ENCODE results near the gene KRTAP5-7.

Gene KRTAP5-7

DNA sequence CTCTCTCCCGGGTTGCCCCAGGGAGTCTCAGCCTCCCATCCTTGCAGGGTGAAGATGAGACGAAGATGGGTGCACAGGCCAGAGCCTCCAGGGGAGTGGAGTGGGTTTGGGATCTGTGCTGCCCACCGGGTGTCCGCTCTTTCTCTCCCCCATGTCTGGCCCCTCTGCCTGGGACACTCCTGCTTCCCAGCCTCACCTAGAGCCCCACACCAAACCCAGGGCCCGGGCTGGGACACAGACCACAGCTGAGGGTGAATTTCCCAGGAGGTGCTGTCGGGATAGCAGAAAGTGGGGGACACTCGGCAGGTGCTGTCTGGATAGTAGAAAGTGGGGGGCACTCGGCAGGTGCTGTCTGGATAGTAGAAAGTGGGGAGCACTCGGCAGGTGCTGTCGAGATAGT, 25.0 kb upstream of the KRTAP5-7 start:
- TF ChIP-seq, protein P1, sequence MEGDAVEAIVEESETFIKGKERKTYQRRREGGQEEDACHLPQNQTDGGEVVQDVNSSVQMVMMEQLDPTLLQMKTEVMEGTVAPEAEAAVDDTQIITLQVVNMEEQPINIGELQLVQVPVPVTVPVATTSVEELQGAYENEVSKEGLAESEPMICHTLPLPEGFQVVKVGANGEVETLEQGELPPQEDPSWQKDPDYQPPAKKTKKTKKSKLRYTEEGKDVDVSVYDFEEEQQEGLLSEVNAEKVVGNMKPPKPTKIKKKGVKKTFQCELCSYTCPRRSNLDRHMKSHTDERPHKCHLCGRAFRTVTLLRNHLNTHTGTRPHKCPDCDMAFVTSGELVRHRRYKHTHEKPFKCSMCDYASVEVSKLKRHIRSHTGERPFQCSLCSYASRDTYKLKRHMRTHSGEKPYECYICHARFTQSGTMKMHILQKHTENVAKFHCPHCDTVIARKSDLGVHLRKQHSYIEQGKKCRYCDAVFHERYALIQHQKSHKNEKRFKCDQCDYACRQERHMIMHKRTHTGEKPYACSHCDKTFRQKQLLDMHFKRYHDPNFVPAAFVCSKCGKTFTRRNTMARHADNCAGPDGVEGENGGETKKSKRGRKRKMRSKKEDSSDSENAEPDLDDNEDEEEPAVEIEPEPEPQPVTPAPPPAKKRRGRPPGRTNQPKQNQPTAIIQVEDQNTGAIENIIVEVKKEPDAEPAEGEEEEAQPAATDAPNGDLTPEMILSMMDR (IDR thresholded peaks at IDR 0.05; ENCODE audit: extremely low read depth, insufficient read depth, missing control alignments) = no peak
- no peak for DNase-seq (ENCODE audit: low spot score)
- in situ Hi-C loops (cut with MboI; ENCODE audit: low pct_unique_long_range_greater_than_20kb, low sequenced_read_pairs, unreplicated experiment) = no loop called here

DNA sequence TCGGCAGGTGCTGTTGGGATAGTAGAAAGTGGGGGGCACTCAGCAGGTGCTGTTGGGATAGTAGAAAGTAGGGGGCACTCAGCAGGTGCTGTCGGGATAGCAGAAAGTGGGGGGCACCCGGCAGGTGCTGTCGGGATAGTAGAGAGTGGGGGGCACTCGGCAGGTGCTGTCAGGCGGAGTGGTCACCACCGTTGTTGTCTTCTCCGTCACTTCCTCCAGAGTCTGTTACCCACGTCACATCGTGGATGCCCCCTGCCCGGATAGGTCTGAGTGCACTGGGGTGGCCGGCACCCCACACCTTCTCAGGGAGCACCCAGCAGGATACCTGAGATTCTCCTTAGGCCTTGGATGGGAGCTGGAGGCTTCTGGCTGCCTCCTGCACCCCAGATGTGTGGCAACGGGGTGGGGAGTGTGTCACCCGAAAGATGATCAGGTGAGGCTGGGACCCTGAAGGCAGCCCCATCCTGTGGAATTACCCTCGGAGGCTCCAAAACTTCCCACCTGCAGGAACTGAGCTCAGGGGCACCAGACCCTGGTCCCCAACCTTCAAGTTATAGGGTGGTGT, 24.1 kb upstream of the KRTAP5-7 start:
- TF ChIP-seq, protein P1 (IDR thresholded peaks at IDR 0.05; ENCODE audit: extremely low read depth, insufficient read depth, missing control alignments) = no peak
- DNase-seq (ENCODE audit: low spot score) = no peak
- in situ Hi-C loops (cut with MboI; ENCODE audit: low pct_unique_long_range_greater_than_20kb, low sequenced_read_pairs, unreplicated experiment) = no loop called here

DNA sequence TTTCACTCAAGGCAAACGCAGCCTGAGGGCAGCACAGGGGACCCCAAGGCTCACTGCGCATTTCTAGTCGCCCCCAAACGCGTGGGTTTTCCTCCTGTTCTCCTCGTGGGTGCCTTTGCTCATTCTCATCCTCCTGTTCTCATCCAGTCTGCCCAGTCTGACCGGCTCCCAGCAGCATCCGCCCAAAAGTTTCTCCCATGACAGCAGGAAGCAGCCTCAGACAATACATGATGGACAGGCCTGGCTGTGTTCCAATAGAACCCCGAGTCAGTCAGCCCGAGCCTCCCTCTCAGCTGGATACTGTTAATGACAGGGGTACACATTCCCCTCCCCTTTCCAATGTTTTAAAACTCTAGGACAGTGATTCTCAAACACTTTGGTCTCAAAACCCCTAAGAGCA, 22.5 kb upstream of the KRTAP5-7 start:
- TF ChIP-seq, protein P1 (IDR thresholded peaks at IDR 0.05; ENCODE audit: extremely low read depth, insufficient read depth, missing control alignments) = no peak
- in situ Hi-C loops (cut with MboI; ENCODE audit: low pct_unique_long_range_greater_than_20kb, low sequenced_read_pairs, unreplicated experiment) = no loop called here
- DNase-seq (ENCODE audit: low spot score) = no peak

DNA sequence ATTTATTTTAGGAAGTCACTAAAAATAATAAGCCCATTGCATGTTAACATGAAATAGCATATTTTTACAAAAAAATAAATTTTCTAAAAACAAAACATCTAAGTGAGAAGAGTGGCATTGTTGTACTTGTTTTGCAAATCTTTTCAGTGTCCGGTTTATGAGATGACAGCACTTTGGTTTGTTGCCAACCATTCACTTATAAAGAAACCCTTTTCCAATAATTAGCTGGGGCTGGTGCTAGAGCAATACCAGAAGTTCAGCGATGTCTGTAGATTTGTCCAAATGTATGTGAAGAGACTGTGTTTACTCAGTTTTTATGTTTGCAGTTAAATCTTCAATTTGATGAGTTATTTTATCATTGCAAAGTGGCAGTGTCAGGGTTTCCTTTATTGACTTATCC, 22.1 kb upstream of the KRTAP5-7 start:
- no peak for DNase-seq (ENCODE audit: low spot score)
- in situ Hi-C loops (cut with MboI; ENCODE audit: low pct_unique_long_range_greater_than_20kb, low sequenced_read_pairs, unreplicated experiment) = no loop called here
- TF ChIP-seq, protein P1 (IDR thresholded peaks at IDR 0.05; ENCODE audit: extremely low read depth, insufficient read depth, missing control alignments) = no peak

DNA sequence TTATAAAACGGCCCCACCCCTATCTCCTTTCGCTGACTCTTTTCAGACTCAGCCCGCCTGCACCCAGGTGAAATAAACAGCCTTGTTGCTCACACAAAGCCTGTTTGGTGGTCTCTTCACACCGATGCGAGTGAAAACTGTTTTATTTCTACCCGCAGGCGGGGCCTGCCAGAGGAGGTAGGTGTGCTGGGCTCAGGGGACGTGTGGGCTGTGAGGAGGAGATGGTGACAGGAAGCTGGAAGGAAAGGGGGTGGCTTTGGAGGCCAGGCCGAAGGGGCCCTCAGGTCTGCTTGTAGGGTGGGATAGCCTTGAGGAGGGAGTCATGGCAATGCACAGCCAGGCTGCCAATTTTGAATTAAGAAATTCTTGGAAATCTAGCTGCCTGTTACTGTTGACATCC, 21.3 kb upstream of the KRTAP5-7 start:
- TF ChIP-seq, protein P1 (IDR thresholded peaks at IDR 0.05; ENCODE audit: extremely low read depth, insufficient read depth, missing control alignments) = no peak
- in situ Hi-C loops (cut with MboI; ENCODE audit: low pct_unique_long_range_greater_than_20kb, low sequenced_read_pairs, unreplicated experiment) = no loop called here
- no peak for DNase-seq (ENCODE audit: low spot score)

DNA sequence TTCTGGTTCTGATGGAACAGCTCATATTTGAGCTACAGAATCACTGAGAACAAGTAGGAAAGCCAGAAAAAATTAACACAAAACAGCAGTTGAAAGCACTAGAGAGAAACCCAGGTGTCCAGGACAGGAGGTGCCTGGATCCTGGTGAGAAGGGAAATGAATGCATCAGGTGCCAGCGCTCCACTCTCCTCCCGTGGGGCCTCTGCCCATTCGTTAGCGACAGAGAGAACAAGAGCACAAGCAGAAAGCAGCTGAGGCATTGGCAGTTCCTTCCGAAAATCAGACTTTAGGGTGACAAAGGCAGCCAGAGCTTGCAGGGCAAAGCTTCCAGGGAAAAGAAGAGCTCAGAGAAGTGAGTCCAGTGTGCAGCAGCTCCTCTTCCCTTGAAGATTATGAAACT, 20.0 kb upstream of the KRTAP5-7 start:
- in situ Hi-C loops (cut with MboI; ENCODE audit: low pct_unique_long_range_greater_than_20kb, low sequenced_read_pairs, unreplicated experiment) = no loop called here
- TF ChIP-seq, protein P1 (IDR thresholded peaks at IDR 0.05; ENCODE audit: extremely low read depth, insufficient read depth, missing control alignments) = no peak
- DNase-seq (ENCODE audit: low spot score) = no peak
